Islet precursor cell (in vitro differentiated cells): ENCODE data around the gene ALOXE3.
A peak's percentile ranks its signal among the peaks of the same experiment; 100 is the strongest.

Experiments used
- DNase-seq: peaks from one replicate; pipeline ENCODE4 v3.0.0-alpha.2; 2018

ALOXE3 gene

GRCh38 chr17:8046306-8046928 lies 71.9 kb downstream of the ALOXE3 start:
- peak; percentile 50 for DNase-seq
